ENCODE results near the gene SMG6.

DNA sequence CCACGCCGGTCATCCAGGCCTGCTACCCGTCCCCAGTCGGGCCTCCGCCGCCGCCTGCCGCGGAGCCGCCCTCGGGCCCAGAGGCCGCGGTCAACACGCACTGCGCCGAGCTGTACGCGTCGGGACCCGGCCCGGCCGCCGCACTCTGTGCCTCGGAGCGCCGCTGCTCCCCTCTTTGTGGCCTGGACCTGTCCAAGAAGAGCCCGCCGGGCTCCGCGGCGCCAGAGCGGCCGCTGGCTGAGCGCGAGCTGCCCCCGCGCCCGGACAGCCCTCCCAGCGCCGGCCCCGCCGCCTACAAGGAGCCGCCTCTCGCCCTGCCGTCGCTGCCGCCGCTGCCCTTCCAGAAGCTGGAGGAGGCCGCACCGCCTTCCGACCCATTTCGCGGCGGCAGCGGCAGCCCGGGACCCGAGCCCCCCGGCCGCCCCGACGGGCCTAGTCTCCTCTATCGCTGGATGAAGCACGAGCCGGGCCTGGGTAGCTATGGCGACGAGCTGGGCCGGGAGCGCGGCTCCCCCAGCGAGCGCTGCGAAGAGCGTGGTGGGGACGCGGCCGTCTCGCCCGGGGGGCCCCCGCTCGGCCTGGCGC, 246.3 kb downstream of the SMG6 start:
- TF ChIP-seq, protein P1, sequence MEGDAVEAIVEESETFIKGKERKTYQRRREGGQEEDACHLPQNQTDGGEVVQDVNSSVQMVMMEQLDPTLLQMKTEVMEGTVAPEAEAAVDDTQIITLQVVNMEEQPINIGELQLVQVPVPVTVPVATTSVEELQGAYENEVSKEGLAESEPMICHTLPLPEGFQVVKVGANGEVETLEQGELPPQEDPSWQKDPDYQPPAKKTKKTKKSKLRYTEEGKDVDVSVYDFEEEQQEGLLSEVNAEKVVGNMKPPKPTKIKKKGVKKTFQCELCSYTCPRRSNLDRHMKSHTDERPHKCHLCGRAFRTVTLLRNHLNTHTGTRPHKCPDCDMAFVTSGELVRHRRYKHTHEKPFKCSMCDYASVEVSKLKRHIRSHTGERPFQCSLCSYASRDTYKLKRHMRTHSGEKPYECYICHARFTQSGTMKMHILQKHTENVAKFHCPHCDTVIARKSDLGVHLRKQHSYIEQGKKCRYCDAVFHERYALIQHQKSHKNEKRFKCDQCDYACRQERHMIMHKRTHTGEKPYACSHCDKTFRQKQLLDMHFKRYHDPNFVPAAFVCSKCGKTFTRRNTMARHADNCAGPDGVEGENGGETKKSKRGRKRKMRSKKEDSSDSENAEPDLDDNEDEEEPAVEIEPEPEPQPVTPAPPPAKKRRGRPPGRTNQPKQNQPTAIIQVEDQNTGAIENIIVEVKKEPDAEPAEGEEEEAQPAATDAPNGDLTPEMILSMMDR (IDR thresholded peaks at IDR 0.05; ENCODE audit: low read depth, low read length): no peak
- TF ChIP-seq EZH2phosphoT487 (IDR thresholded peaks at IDR 0.05; ENCODE audit: low read depth): no peak
